ENCODE measurements around the gene TGM6.

DNA sequence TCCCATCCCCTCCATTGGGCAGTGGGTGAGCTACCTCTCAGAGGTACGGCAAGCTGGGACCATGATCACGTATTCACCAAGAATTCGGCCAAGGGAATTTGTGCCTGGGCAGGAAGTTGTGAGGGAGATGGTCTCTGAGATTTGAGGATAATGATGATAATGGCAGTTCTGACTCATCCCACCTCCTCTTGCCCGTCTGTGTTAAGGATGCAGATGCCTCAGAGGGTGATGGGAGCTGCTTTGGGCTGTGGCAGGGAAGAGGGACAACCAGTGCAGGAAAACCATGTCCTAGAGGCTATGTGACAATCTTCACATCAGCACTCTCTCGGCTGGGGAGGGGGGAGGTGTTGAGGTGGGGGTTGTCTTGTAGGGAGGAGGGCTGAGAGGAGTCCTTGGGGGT, 4.3 kb downstream of the TGM6 start:
- TF ChIP-seq, protein P1, sequence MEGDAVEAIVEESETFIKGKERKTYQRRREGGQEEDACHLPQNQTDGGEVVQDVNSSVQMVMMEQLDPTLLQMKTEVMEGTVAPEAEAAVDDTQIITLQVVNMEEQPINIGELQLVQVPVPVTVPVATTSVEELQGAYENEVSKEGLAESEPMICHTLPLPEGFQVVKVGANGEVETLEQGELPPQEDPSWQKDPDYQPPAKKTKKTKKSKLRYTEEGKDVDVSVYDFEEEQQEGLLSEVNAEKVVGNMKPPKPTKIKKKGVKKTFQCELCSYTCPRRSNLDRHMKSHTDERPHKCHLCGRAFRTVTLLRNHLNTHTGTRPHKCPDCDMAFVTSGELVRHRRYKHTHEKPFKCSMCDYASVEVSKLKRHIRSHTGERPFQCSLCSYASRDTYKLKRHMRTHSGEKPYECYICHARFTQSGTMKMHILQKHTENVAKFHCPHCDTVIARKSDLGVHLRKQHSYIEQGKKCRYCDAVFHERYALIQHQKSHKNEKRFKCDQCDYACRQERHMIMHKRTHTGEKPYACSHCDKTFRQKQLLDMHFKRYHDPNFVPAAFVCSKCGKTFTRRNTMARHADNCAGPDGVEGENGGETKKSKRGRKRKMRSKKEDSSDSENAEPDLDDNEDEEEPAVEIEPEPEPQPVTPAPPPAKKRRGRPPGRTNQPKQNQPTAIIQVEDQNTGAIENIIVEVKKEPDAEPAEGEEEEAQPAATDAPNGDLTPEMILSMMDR (conservative IDR thresholded peaks at IDR 0.05; ENCODE audit: low read length), result no peak
- TF ChIP-seq EZH2phosphoT487 (IDR thresholded peaks at IDR 0.05; ENCODE audit: borderline replicate concordance), result no peak

Measured in Loucy (cell line).